ENCODE measurements around the gene BRINP1.

Gene BRINP1

GRCh38 chr9:119282476-119283077 is 86.7 kb downstream of the BRINP1 start:
- DNase-seq (ENCODE audit: low read depth, low spot score) = no peak

GRCh38 chr9:119280740-119281485 is 88.3 kb downstream of the BRINP1 start:
- no peak for DNase-seq (ENCODE audit: low read depth, low spot score)

- DNase-seq (ENCODE audit: low read depth, low spot score) = no peak
Observed at GRCh38 chr9:119278171-119278570, 91.1 kb downstream of the BRINP1 start.

GRCh38 chr9:119273984-119274665 is 95.1 kb downstream of the BRINP1 start:
- no peak for DNase-seq (ENCODE audit: low read depth, low spot score)

- no peak for DNase-seq (ENCODE audit: low read depth, low spot score)
Observed at GRCh38 chr9:119273325-119273904, 95.8 kb downstream of the BRINP1 start.

DNA sequence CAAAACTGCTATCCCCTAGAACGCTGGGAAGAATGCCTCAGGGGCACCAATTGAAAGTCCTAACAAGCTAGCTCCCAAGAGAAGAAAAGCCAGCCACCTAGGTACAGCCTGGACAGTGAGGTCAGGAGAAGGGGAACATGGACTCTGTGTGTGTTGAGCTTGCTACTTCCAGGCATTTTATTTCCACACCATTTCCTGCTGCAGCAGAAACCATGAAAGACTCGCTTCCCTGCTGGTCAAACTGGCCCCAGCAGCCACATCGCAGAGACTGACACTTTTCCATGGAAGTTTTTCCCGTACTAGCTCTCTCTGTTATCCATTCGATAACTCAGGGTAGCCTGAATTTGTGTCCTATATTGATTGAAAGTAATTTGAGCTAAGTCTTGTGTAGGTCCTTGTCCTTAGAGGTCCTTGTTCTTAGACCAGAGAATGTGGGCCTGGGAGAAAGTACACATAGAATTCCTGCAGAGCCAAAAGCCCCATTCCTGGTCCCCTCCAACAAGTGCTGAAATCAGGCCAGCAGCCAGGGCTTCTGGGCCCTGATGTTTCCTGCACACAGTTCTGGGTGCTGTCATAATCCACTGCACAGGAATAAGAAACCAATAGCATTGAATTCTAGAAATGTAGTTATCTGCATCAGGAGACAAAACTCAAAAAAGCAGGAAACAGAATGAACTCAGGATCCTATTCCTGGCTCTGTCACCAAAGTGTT is 96.6 kb downstream of the BRINP1 start:
- no peak for DNase-seq (ENCODE audit: low read depth, low spot score)

DNA sequence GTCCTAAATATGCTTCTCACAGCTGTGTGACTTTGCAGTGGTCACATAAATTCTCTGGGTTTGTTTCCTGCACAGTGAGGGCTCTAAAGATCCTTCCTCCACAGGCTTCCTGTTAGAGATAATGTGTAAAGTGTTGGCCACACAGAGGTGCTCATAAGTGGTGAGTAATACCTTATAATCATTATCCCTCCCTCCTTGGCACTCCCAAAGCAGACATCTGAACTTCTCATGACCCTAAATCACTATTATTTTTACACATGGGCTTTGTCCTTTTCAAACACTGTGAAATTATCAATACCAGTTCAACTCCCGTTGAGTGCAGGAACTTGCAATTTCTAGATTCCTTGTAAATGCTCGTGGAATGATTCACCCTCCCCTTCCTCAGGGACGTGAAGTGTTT is 100.2 kb downstream of the BRINP1 start:
- no peak for DNase-seq (ENCODE audit: low read depth, low spot score)

DNA sequence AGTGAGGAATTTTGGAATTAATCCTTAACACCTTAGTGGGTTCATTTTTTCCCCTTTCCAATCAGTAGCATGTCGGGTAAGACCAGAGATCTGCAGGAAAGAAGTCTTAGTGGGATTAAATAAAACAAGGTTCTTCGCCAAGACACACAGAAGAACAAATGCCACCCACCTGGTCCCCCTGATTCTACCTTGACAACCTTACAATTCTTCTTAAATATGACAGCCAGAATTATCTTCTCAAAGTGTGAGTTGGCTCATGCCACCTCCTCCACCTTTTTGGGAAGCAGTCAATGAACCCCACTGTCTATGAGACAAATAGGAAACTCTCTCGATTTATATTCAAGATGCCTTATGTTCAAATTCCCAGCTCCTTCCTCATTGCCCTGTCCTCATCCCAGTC is 105.1 kb downstream of the BRINP1 start:
- DNase-seq (ENCODE audit: low read depth, low spot score) = no peak

- DNase-seq (ENCODE audit: low read depth, low spot score) = no peak
Observed at GRCh38 chr9:119257592-119257991, 111.6 kb downstream of the BRINP1 start.

DNA sequence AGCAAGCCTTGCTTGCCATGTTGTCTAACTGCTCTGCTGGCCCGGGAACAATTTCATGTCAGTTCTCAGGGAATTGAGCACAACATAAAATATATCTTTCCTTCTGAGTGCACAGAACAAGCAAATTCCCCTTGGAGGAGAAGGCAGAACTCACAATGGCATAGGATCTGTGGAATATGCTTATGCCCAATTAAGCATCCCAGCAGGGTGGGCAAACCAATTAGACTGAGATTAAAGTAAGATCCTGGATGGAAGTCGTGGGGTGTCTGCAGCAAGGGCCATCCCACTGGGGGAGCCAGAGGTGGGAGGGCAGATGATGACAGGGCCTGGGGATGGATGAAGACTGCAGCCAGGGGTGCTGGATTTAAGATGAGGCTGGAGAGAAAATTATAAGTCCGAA is 114.1 kb downstream of the BRINP1 start:
- no peak for DNase-seq (ENCODE audit: low read depth, low spot score)

DNA sequence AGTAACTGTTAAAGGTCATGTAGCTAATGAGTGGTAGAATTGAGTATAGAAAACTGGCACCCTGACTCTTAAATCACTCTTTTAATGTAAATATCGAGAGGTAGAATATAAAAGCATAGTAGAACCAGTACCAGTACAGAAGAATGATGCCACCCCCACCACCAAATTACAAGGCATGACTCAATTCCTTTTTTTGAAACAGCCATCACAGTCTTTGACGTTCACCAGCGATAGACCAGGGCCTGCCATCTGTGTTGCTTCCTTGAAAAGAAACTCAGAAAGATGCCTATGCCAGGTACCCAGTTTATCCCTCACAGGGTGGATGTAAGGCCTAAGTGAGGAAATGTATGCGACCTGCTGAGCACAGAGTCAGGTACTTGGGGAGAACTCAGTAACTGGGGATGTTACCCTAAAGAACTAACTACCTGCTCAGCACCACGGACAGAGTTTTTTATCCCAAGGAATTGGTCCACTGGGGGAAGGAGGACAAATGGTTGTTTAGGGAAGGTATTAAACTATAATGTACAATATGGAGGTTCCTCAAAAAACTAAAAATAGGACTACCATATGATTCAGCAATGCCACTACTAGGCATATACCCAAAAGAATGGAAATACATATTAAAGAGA is 116.5 kb downstream of the BRINP1 start:
- no peak for DNase-seq (ENCODE audit: low read depth, low spot score)

GRCh38 chr9:119251936-119252335 is 117.3 kb downstream of the BRINP1 start:
- DNase-seq (ENCODE audit: low read depth, low spot score) = no peak

DNA sequence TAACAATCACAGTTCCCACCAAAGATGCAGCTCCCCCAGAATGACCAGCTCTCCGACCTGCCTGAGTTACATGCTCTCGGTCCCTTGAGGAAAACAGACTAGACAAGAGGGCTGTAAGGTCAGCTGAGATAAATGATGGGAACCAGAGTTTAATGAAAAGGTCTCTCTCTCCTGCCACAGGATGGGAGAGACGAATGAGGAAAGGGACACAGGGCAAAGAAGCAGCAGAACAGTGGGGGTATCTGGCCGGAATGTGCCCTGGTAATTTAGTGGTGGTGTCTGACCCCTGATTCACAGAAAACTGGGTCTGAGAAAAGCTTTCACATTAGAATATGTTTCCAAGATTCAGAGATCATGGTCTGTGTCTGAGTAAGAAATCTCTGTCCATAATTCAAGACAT is 118.5 kb downstream of the BRINP1 start:
- DNase-seq (ENCODE audit: low read depth, low spot score) = no peak

DNA sequence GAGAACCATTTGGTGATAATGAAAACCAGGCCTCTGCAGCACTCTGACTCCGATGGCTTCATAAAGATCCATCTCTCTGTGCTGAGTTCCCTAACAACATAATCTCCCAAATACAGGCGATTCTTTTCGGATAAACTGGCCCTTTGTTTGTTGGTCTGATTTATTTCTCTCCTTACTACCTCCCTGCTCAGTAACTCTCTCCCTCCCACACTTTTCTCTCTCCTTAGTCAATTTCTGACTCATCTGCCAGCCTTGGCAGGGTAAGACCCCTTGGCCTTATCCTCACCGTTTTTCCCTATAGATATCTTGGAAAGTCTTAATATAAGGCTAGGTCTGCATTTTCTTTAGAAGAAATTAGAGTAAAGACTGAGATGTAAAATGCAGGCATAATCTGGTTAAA is 128.7 kb downstream of the BRINP1 start:
- no peak for DNase-seq (ENCODE audit: low read depth, low spot score)

- DNase-seq (ENCODE audit: low read depth, low spot score) = no peak
Observed at GRCh38 chr9:119234636-119235035, 134.6 kb downstream of the BRINP1 start.

DNA sequence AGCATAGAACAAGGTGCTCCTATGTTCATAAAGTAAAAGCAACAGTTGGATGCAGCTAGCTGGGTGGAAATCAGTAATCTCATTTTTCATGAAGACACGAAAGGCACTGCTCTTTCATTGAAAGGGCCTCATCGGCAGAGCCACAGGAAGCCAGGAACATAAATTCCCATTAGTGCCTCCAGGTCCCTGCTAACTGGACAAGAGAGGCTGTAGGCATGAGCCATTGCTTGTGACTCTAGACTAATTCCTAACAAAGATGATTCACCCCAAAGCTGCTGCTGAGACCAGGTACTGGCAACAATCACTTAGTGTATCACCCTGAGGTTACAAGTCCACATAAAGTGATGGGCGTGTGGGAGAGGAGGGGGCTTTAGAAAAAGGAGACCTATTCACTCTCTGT is 141.8 kb downstream of the BRINP1 start:
- no peak for DNase-seq (ENCODE audit: low read depth, low spot score)

GRCh38 chr9:119224431-119224830 is 144.8 kb downstream of the BRINP1 start:
- DNase-seq (ENCODE audit: low read depth, low spot score) = no peak

- no peak for DNase-seq (ENCODE audit: low read depth, low spot score)
Observed at GRCh38 chr9:119221276-119221675, 148.0 kb downstream of the BRINP1 start.

DNA sequence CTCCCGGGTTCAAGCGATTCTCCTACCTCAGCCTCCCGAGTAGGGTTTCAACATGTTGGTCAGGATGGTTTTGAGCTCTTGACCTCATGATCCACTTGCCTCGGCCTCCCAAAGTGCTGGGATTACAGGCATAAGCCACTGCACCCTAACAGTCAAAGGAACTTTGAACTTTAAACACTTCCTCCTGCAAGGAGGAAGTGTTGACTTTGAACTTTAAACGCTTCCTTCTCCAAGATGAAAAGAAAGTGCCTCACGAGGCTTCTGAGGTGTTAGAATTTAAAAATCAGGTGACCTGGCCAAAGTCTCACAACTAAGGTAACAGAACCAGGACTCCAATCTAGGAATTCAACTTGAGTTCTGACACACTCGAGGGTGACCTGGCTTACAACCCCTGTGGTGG is 150.9 kb downstream of the BRINP1 start:
- no peak for DNase-seq (ENCODE audit: low read depth, low spot score)

DNA sequence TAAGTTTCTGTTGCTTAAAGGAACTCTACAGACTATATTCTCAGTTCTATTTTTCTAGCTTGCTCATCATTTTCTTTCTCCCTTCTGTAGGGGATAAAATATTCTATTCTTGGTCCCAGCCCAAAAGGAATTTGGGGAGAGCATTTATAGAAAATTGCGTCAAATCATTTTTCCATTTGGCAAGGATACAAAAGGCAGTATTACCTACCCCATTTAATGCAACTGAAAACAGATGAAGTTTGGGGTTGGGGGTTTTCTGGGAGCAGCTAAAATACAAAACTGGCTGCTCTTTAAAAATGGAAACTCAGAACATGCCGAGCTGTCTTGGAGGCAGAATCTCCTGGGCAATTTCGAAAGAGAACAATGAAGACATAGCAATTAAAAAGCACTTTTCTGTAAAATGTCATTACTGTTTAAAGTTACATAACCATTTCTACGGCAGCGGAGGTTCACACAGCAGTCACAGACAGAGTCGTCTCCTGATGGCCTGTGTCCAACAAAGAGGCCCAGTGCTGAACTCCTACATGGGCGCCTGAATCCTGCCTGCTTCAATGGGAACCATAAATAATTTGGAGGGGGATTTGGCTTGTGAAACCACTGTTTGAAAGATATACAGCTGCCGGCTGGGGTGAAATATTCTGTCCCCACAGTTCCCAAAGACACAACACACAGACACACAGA is 152.4 kb downstream of the BRINP1 start:
- DNase-seq (ENCODE audit: low read depth, low spot score) = no peak

- DNase-seq (ENCODE audit: low read depth, low spot score) = no peak
Observed at GRCh38 chr9:119215651-119216050, 153.6 kb downstream of the BRINP1 start.
